K562 (cell line): ENCODE results near the gene NR2F2. TPM values are rescaled to one million over a fixed set of nuclear protein-coding genes. Genes with fewer than 3 reads are reported as not detected.

Source experiments
- FOSL1 ChIP-seq: fragments of 200-800 bp; sonication (Bioruptor generic); conservative IDR thresholded peaks from 2 replicates; pipeline ENCODE4 v1.6.1; 2016; ENCODE audit warnings: missing genetic modification characterization, missing compliant biosample characterization
- FOXJ2 ChIP-seq: fragments of 200-800 bp; sonication (Bioruptor generic); IDR thresholded peaks from 2 replicates; pipeline ENCODE4 v1.6.1; 2016; ENCODE audit warnings: missing genetic modification characterization, missing compliant biosample characterization
- YY1 ChIP-seq, 3 experiments: IDR thresholded peaks; 2 replicates each; pipeline ENCODE4 v1.6.1; 2011; ENCODE audit warnings: low read length in 2 of 3, mild to moderate bottlenecking in 2 of 3, moderate library complexity in 2 of 3, borderline replicate concordance in 1 of 3, control low read depth in 1 of 3, low read depth in 1 of 3; ENCODE audit not compliant: insufficient read depth in 3 of 3, insufficient replicate concordance in 2 of 3, control insufficient read depth in 1 of 3, insufficient read length in 1 of 3; ENCODE audit errors: extremely low read depth in 1 of 3
- ZFX ChIP-seq: sonication (generic); formaldehyde crosslinking; IDR thresholded peaks from 2 replicates; pipeline ENCODE4 v1.8.0; 2022; ENCODE audit warnings: mild to moderate bottlenecking, missing genetic modification reagents, moderate library complexity
- polyA plus RNA-seq, 8 experiments: library from polyadenylated mRNA; depleted of rRNA in 4 of 8; stranded (reverse) in 5 of 8; unstranded in 3 of 8; fragments of >200 nt; fragmentation: Nextera tagmentation in 2 of 8; fragmentation: Illumina TruSeq in 1 of 8; extraction: Ambion mirVana in 2 of 8; extraction: Trizol in 1 of 8; gene quantifications; 2 replicates each; pipeline versions ENCODE4 v1.2.1 to v1.2.3, GENCODE V29; 2011 to 2014; ENCODE audit warnings: inconsistent platforms in 1 of 8, missing spikeins in 1 of 8
- total RNA-seq, 7 experiments: library from RNA; depleted of rRNA in 6 of 7; stranded (reverse); fragments of >200 nt in 6 of 7; fragmentation: Illumina TruSeq in 2 of 7; extraction: Trizol in 2 of 7; gene quantifications; 2 replicates each; pipeline versions ENCODE4 v1.2.1 to v1.2.3, GENCODE V29; 2011 to 2021; ENCODE audit warnings: low replicate concordance in 1 of 7
- TF ChIP-seq, protein P1 (sequence below), 2 experiments: fragments of 450-650 bp; conservative IDR thresholded peaks; 2 replicates each; pipeline ENCODE4 v1.6.1; 2017; ENCODE audit warnings: mild to moderate bottlenecking in 2 of 2, moderate library complexity in 2 of 2
- TF ChIP-seq, protein P2 (sequence below): fragments of 450-650 bp; IDR thresholded peaks from 2 replicates; pipeline ENCODE4 v1.6.1; 2017; ENCODE audit warnings: mild to moderate bottlenecking, moderate library complexity
- TF ChIP-seq, protein P3 (sequence below): fragments of 450-650 bp; IDR thresholded peaks from 2 replicates; pipeline ENCODE4 v1.6.1; 2018; ENCODE audit not compliant: partially characterized antibody

NR2F2 gene
- total and polyA plus RNA-seq, 9 of the 15 experiments (the other 6 are each of a cell fraction or from before 2014, with no cell fraction given): 6.0 to 51.8 (median 11.1) TPM

DNA sequence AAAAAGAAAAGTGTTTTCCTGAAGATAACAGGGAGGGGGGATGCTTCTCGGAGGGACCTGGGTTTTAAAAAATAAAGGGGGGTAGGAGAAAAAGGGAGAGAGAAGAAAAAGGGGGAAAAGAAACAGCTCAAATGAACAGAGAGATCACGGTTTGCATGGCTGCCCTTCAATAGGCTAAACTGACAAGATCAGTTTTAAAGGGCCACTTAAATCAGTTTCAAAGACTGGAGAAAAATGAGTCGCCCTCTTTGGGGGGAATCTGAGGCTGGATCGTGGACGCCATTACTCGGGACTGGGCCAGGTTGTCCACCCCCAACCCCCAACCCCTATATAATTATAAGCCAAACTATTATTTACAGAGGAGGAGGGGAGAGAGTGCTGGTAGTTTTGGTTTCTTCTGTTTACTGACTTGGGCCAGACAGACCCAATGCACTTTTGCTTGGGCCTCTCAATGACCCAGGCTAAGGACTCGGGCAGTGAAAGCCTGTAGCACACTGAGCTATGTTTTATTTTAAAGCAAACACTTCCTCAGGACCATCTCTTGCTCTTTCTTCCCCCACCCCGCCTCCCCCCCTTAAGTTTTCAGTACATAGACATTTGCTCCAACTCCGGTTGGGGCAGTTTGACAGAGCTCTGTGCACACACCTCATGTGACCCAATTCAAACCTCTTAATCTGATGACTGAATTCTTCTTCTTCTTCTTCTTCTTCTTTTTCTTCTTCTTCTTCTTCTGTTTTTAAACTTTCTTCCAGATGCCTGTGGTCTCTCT lies 6.3 kb downstream of the NR2F2 start (continued):
- TF ChIP-seq ZFX (CRISPR knock-in tag) (0 out of 2 replicates have a peak, but pooled peaks have one; percentile 9), FOXJ2 (tag) (peak; percentile 53; the same call in 1 of the 2 replicates), FOSL1 (tag) (0 out of 2 replicates have a peak, but pooled peaks have one; percentile 3), YY1 (IDR thresholded peaks at IDR 0.05; ENCODE audit: borderline replicate concordance in 1 of 3, control insufficient read depth in 1 of 3, extremely low read depth in 1 of 3, insufficient read depth in 3 of 3, insufficient read length in 1 of 3, insufficient replicate concordance in 2 of 3, low read depth in 1 of 3, low read length in 2 of 3) (peak in 1 of 3 experiments; percentile 62)
- TF ChIP-seq, protein P1, sequence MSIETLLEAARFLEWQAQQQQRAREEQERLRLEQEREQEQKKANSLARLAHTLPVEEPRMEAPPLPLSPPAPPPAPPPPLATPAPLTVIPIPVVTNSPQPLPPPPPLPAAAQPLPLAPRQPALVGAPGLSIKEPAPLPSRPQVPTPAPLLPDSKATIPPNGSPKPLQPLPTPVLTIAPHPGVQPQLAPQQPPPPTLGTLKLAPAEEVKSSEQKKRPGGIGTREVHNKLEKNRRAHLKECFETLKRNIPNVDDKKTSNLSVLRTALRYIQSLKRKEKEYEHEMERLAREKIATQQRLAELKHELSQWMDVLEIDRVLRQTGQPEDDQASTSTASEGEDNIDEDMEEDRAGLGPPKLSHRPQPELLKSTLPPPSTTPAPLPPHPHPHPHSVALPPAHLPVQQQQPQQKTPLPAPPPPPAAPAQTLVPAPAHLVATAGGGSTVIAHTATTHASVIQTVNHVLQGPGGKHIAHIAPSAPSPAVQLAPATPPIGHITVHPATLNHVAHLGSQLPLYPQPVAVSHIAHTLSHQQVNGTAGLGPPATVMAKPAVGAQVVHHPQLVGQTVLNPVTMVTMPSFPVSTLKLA (conservative IDR thresholded peaks at IDR 0.05): 0 out of 4 replicates have a peak, but pooled peaks of 1 of the 2 experiments have one; percentile 7
- TF ChIP-seq, protein P2, sequence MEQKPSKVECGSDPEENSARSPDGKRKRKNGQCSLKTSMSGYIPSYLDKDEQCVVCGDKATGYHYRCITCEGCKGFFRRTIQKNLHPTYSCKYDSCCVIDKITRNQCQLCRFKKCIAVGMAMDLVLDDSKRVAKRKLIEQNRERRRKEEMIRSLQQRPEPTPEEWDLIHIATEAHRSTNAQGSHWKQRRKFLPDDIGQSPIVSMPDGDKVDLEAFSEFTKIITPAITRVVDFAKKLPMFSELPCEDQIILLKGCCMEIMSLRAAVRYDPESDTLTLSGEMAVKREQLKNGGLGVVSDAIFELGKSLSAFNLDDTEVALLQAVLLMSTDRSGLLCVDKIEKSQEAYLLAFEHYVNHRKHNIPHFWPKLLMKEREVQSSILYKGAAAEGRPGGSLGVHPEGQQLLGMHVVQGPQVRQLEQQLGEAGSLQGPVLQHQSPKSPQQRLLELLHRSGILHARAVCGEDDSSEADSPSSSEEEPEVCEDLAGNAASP: no peak
- TF ChIP-seq, protein P3, sequence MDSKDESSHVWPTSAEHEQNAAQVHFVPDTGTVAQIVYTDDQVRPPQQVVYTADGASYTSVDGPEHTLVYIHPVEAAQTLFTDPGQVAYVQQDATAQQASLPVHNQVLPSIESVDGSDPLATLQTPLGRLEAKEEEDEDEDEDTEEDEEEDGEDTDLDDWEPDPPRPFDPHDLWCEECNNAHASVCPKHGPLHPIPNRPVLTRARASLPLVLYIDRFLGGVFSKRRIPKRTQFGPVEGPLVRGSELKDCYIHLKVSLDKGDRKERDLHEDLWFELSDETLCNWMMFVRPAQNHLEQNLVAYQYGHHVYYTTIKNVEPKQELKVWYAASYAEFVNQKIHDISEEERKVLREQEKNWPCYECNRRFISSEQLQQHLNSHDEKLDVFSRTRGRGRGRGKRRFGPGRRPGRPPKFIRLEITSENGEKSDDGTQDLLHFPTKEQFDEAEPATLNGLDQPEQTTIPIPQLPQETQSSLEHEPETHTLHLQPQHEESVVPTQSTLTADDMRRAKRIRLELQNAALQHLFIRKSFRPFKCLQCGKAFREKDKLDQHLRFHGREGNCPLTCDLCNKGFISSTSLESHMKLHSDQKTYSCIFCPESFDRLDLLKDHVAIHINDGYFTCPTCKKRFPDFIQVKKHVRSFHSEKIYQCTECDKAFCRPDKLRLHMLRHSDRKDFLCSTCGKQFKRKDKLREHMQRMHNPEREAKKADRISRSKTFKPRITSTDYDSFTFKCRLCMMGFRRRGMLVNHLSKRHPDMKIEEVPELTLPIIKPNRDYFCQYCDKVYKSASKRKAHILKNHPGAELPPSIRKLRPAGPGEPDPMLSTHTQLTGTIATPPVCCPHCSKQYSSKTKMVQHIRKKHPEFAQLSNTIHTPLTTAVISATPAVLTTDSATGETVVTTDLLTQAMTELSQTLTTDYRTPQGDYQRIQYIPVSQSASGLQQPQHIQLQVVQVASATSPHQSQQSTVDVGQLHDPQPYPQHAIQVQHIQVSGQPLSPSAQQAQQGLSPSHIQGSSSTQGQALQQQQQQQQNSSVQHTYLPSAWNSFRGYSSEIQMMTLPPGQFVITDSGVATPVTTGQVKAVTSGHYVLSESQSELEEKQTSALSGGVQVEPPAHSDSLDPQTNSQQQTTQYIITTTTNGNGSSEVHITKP: peak; percentile 54
